ENCODE data around the gene USP34.

DNA sequence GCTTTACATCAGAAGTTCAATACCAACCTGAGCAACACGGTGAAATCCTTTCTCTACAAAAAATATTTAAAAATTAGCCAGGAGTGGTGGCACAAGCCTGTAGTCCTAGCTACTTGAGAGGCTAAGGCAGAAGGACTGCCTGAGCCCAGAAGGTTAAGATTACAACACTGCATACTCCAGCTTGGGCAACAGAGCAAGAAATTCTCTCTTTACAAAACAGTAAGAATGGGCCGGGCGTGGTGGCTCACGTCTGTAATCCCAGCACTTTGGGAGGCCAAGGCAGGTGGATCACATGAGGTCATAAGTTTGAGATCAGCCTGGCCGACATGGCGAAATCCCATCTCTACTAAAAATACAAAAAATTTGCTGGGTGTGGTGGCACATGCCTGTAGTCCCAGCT lies 113.2 kb downstream of the USP34 start:
- TF ChIP-seq, protein P1, sequence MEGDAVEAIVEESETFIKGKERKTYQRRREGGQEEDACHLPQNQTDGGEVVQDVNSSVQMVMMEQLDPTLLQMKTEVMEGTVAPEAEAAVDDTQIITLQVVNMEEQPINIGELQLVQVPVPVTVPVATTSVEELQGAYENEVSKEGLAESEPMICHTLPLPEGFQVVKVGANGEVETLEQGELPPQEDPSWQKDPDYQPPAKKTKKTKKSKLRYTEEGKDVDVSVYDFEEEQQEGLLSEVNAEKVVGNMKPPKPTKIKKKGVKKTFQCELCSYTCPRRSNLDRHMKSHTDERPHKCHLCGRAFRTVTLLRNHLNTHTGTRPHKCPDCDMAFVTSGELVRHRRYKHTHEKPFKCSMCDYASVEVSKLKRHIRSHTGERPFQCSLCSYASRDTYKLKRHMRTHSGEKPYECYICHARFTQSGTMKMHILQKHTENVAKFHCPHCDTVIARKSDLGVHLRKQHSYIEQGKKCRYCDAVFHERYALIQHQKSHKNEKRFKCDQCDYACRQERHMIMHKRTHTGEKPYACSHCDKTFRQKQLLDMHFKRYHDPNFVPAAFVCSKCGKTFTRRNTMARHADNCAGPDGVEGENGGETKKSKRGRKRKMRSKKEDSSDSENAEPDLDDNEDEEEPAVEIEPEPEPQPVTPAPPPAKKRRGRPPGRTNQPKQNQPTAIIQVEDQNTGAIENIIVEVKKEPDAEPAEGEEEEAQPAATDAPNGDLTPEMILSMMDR (IDR thresholded peaks at IDR 0.05; ENCODE audit: low read length) = no peak
- no peak for TF ChIP-seq EZH2 (optimal IDR thresholded peaks at IDR 0.05; ENCODE audit: low read depth, low read length)

All from MM.1S (cell line).